Activated CD4-positive, alpha-beta T cell treated with anti-CD3 and anti-CD28 coated beads, Interleukin-2, amount 50 U/mL, for 48 hours (primary cell): ENCODE results near the gene CSNK1A1.
"Not testable (repeated sequence)": the region's sequence is repeated elsewhere in the genome, so short reads cannot be mapped to it uniquely, and the experiment has no call there.

Experiments used
- DNase-seq, 2 experiments: peaks; one replicate each; pipeline ENCODE4 v3.0.0-alpha.2; 2020

CSNK1A1 gene

GRCh38 chr5:149528281-149529060, 22.8 kb downstream of the CSNK1A1 start:
- no peak for DNase-seq

GRCh38 chr5:149526845-149527590, 24.2 kb downstream of the CSNK1A1 start:
- no peak for DNase-seq

DNA sequence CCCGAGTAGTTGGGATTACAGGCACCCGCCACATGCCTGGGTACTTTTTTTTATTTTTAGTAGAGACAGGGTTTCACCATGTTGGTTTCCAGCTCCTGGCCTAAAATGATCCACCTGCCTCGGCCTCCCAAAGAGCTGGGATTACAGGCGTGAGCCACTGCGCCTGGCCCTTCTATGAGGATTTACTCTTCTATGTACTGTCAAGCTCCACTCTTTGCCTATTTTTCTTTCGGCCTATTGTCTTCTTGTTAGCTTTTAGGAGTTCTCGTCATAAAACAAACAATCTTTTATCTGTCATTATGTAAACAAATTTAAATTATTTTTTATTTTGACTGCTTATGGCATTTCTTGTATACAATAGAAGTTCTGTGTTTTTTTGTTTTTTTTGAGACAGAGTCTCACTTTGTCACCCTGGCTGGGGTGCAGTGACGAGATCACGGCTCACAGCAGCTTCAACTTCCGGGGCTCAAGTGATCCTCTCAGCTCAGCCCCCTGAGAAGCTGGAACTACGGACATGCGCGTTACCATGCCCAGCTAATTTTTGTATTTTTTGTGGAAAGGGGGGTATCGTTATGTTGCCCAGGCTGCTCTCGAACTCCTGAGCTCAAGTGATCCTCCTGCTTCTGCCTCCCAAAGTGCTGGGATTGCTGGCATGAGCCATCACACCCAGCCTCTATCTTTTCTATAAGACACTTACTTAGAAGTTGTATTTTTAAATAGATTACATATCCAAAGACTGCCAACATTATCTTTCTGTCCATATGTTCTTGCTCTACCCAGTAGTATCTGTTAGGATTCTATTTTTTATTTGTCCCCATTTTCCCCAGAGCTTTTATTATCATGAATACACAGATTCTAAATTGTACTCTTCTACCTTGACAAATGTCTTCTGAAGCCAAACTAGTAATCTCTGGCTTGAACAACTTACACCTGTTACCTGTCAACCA, 29.2 kb downstream of the CSNK1A1 start:
- no peak for DNase-seq

DNA sequence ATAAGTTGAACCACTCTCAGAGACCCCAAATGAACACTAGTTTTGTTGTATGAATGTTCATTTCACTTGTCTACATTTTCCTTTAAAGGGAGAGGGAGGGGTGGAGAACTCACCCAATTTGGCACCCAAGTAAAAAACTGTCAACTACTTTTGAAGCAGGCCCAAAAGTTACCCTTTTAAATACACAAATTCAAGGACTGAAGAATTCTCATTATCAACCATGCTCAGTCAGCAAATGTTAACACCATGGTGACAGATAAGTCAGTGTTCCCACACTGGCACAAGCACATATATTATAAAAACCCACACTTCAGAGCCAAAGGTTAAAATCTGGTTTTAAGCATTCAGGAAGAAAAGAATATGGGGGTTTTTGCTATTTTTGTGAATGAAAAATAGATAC, 31.6 kb downstream of the CSNK1A1 start:
- no peak for DNase-seq

DNA sequence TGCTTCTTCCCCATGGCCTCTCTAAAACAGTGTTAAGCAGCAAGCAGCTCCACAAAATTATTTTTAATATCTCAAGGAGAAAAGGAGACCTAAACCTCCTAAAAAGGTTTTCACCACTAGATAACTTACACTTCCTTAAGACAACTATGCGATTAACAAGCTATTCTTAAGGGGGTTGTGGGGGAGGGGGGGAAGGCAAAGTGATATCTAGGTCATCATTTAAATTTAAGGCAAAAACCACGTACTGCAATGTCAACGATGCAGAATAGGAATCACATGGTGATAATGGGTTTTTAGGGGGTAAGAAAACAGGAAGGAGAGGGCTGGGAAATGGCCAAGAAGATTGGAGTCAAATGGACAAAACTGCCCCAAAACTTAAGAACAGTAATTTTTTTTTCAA, 32.6 kb downstream of the CSNK1A1 start:
- no peak for DNase-seq

- no peak for DNase-seq
Observed at GRCh38 chr5:149517461-149518122, 33.6 kb downstream of the CSNK1A1 start.

GRCh38 chr5:149514512-149514911, 36.7 kb downstream of the CSNK1A1 start:
- no peak for DNase-seq

- not testable (repeated sequence) for DNase-seq
Observed at GRCh38 chr5:149513372-149513947, 37.8 kb downstream of the CSNK1A1 start.

DNA sequence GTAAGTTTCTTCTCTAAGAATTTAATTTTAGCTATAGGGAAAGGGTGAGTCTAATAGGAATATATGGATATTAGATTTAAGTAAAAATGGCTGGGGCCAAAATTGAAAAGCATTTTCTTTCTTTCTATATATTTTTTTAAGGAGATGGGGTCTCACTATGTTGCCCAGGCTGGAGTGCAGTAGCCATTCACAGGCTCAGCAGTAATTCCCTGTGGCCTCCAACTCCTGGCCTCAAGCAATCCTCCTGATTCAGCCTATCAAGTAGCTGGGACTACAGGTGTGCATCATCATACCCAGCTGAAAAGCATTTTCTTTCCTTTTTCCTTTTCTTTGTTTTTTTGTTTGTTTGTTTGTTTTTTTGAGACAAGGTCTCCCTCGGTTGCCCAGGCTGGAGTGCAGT, 41.1 kb downstream of the CSNK1A1 start:
- no peak for DNase-seq

- no peak for DNase-seq
Observed at GRCh38 chr5:149504677-149505076, 46.6 kb downstream of the CSNK1A1 start.

DNA sequence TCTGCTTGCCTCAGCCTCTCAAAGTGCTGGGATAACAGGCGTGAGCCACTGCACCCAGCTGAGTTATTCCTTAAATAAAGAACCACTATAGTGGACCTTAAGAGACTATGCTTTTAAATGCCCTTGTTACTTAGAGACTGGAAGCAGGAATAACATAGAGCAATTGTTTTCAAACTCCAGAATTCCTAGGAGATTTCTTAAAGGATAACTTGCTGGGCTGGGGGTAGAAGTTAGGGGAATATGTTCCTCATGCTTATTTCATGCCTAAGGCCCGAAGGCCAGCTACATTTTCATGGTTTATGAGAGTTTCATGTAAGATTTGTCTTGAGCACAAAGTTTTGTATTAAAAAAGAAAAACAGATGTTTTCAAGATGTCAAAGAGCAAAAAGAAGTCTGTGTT, 48.2 kb downstream of the CSNK1A1 start:
- no peak for DNase-seq

GRCh38 chr5:149500922-149501582, 50.2 kb downstream of the CSNK1A1 start:
- DNase-seq, result no peak

- no peak for DNase-seq
Observed at GRCh38 chr5:149498724-149499336, 52.4 kb downstream of the CSNK1A1 start.

DNA sequence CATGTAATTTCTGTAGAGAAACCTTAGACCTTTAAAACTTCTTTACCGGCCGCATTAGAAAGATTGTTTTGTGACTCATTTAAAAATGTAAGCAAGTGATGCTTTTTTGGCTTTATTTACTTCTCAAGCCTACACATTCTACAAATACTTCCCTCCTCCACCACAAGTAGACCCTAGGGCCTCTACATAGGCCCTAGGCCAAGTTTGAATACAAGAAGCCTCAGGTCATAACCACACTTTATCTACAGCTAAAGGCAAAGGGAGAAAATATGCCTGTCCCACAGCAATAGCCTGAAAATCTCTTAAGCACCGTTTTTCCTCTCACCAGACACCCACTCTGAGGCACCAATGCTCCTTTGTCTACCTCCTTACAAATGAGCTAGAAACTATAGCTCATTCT, 53.9 kb downstream of the CSNK1A1 start:
- no peak for DNase-seq

DNA sequence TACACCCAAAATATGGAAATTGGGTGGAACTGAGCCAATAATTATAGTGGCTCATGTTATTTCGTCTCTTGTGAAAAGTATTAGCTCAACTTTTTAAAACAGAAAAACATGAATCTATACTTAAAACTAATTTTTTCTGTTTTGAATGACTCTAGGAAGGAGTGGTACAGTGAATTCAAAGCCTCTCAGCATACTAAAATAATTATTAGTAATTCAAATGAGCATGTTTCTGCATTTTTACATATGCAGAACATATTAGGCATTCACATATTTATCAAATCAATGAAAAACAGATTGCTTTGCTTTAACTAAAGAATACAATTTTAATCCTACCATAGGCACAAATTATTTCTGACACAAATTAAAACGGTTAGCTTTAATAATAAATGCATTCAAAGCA, 54.3 kb downstream of the CSNK1A1 start:
- DNase-seq, result no peak

- no peak for DNase-seq
Observed at GRCh38 chr5:149496166-149496565, 55.1 kb downstream of the CSNK1A1 start.

- DNase-seq, result no peak
Observed at GRCh38 chr5:149495673-149496072, 55.6 kb downstream of the CSNK1A1 start.

DNA sequence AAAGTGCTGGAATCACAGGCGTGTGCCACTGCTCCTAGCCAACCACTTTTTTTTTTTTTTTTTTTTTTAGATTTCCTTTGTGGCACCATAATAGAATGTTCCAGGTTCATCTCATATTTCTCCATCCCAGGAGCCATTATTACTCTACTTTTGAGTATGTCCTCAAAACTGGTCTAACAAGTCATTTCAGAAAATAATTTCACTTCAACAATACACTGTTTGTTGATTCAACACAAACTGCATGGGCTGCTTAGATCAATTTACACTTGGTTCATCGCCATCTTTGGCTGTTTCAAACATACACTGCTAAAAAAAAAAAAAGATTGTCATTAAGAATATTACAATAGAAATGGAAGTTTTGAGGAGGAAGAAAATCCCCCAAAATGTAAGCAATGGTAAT, 57.9 kb downstream of the CSNK1A1 start:
- DNase-seq, result no peak

DNA sequence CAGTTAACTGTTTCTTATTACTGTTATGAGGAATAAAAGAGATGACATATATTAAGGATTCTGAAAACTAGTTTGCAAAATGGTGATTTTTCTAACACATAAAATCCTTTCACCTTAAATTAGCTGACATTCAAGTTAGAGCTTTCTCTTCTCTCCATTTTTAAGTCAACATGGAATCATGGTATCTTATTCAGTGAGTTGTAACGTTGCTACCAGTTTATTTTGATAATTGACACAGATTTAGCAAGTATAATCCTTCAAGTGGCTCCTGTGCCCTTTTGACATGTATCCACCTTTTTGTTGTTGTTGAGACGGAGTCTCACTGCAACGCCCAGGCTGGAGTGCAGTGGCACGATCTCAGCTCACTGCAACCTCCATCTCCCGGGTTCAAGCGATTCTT, 58.5 kb downstream of the CSNK1A1 start:
- no peak for DNase-seq

DNA sequence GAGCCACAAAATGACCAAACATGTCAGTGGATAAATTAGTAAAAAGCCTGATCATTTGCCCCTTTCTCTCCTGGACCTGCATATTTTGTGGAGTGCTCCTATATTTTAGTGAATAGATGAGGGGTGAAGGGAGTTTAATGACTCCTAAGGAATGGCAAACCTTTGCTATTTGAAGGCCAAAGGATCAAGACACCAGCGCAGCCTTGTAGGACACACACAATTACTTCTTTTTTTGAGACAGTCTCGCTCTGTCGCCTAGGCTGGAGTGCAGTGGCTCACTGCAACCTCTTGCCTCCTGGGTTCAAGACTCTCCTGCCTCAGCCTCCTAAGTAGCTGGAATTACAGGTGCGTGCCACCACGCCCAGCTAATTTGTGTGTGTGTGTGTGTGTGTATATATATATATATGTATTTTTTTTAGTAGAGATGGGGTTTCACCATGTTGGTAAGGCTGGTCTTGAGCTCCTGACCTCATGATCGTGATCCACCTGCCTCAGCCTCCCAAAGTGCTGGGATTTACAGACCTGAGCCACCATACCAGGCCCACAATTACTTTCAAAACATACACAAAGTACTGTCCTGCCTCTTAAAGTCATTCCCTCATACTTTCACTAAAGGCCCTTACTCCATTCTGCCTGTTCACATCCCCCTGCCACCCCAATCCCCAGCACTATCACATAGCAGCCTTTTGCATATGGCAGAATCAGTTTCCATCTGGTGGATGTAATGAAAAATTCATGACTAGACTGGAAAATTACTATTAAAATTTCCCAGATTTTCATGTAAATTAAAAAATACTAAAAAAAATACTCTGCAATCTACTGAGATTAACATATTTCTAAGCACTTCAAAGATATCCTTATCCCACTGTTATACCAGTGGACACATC, 60.4 kb downstream of the CSNK1A1 start:
- DNase-seq, result no peak
